Measurements from ENCODE around the gene CCZ1B.
"Not testable (repeated sequence)": the region's sequence is repeated elsewhere in the genome, so short reads cannot be mapped to it uniquely, and the experiment has no call there.

Gene CCZ1B

GRCh38 chr7:6826151-6826550 lies at the start of gene CCZ1B:
TSS of gene CCZ1B (minus strand) at chr7:6826275. CDS start at chr7:6826197, 78 bp downstream.
- peak; percentile 66 to 80 for DNase-seq (ENCODE audit: low read depth in 2 of 2)

GRCh38 chr7:6875022-6875421 lies 48.9 kb upstream of the CCZ1B start:
- DNase-seq (ENCODE audit: low read depth in 2 of 2) = not testable (repeated sequence)

- DNase-seq (ENCODE audit: low read depth in 2 of 2) = not testable (repeated sequence)
Measured at GRCh38 chr7:6872246-6872945, 46.3 kb upstream of the CCZ1B start.

GRCh38 chr7:6871421-6872144 lies 45.5 kb upstream of the CCZ1B start:
- not testable (repeated sequence) for DNase-seq (ENCODE audit: low read depth in 2 of 2)

- not testable (repeated sequence) for DNase-seq (ENCODE audit: low read depth in 2 of 2)
Measured at GRCh38 chr7:6864751-6865150, 38.7 kb upstream of the CCZ1B start.

- DNase-seq (ENCODE audit: low read depth in 2 of 2) = not testable (repeated sequence)
Measured at GRCh38 chr7:6864188-6864587, 38.1 kb upstream of the CCZ1B start.

GRCh38 chr7:6862876-6863275 lies 36.8 kb upstream of the CCZ1B start:
- DNase-seq (ENCODE audit: low read depth in 2 of 2) = not testable (repeated sequence)

GRCh38 chr7:6857721-6858314 lies 31.7 kb upstream of the CCZ1B start:
- peak; percentile 53 to 59 for DNase-seq (ENCODE audit: low read depth in 2 of 2)

- DNase-seq (ENCODE audit: low read depth in 2 of 2) = not testable (repeated sequence)
Measured at GRCh38 chr7:6855563-6856131, 29.6 kb upstream of the CCZ1B start.

- not testable (repeated sequence) for DNase-seq (ENCODE audit: low read depth in 2 of 2)
Measured at GRCh38 chr7:6854747-6855562, 28.9 kb upstream of the CCZ1B start.

GRCh38 chr7:6853681-6854080 lies 27.6 kb upstream of the CCZ1B start:
- DNase-seq (ENCODE audit: low read depth in 2 of 2) = not testable (repeated sequence)

GRCh38 chr7:6849127-6849526 lies 23.1 kb upstream of the CCZ1B start:
- DNase-seq (ENCODE audit: low read depth in 2 of 2) = not testable (repeated sequence)

GRCh38 chr7:6847751-6848150 lies 21.7 kb upstream of the CCZ1B start:
- not testable (repeated sequence) for DNase-seq (ENCODE audit: low read depth in 2 of 2)

- not testable (repeated sequence) for DNase-seq (ENCODE audit: low read depth in 2 of 2)
Measured at GRCh38 chr7:6845971-6846449, 19.9 kb upstream of the CCZ1B start.

- not testable (repeated sequence) for DNase-seq (ENCODE audit: low read depth in 2 of 2)
Measured at GRCh38 chr7:6843654-6844053, 17.6 kb upstream of the CCZ1B start.

- DNase-seq (ENCODE audit: low read depth in 2 of 2) = not testable (repeated sequence)
Measured at GRCh38 chr7:6843092-6843491, 17.0 kb upstream of the CCZ1B start.

- DNase-seq (ENCODE audit: low read depth in 2 of 2) = not testable (repeated sequence)
Measured at GRCh38 chr7:6842278-6842921, 16.3 kb upstream of the CCZ1B start.

GRCh38 chr7:6837081-6837480 lies 11.0 kb upstream of the CCZ1B start:
- DNase-seq (ENCODE audit: low read depth in 2 of 2) = not testable (repeated sequence)

- not testable (repeated sequence) for DNase-seq (ENCODE audit: low read depth in 2 of 2)
Measured at GRCh38 chr7:6835521-6835920, 9.4 kb upstream of the CCZ1B start.

GRCh38 chr7:6833636-6834035 lies 7.6 kb upstream of the CCZ1B start:
- DNase-seq (ENCODE audit: low read depth in 2 of 2) = no peak
